Tibial nerve (tissue), 4 donors: ENCODE results near the gene OR1F1.

ENCODE experiments used
- CTCF ChIP-seq, 5 experiments: fragments of 200-600 bp in 3 of 5; fragments of 450-650 bp in 2 of 5; sonication (generic) in 3 of 5; IDR thresholded peaks; one replicate each; pipeline ENCODE4 v1.5.1; 2016 to 2019; ENCODE audit warnings: antibody characterized with exemption in 5 of 5, mild to moderate bottlenecking in 3 of 5, moderate library complexity in 2 of 5
- EP300 ChIP-seq, 2 donors: sonication (generic); formaldehyde crosslinking; IDR thresholded peaks; one replicate each; pipeline ENCODE4 v1.6.1; 2017; ENCODE audit warnings: antibody characterized with exemption in 2 of 2, mild to moderate bottlenecking in 1 of 2
- POLR2A ChIP-seq, 2 donors: fragments of 450-650 bp; IDR thresholded peaks; one replicate each; pipeline ENCODE4 v1.6.1; 2017; ENCODE audit warnings: antibody characterized with exemption in 2 of 2, mild to moderate bottlenecking in 2 of 2, moderate library complexity in 2 of 2

GRCh38 chr16:3150346-3151218, 37.4 kb upstream of the OR1F1 start:
- TF ChIP-seq CTCF (IDR thresholded peaks at IDR 0.05) (no peak), POLR2A (IDR thresholded peaks at IDR 0.05) (no peak), EP300 (IDR thresholded peaks at IDR 0.05) (peak; percentile 63 to 73)
